GM19395 (cell line): Measurements from ENCODE around the gene MPND.

Experiments used
- ATAC-seq: cut with Tn5 transposase; IDR thresholded peaks from one replicate; pipeline ENCODE4 v1.9.1; 2021; ENCODE audit warnings: mild to moderate bottlenecking, moderate library complexity; ENCODE audit not compliant: unreplicated experiment

The MPND gene

DNA sequence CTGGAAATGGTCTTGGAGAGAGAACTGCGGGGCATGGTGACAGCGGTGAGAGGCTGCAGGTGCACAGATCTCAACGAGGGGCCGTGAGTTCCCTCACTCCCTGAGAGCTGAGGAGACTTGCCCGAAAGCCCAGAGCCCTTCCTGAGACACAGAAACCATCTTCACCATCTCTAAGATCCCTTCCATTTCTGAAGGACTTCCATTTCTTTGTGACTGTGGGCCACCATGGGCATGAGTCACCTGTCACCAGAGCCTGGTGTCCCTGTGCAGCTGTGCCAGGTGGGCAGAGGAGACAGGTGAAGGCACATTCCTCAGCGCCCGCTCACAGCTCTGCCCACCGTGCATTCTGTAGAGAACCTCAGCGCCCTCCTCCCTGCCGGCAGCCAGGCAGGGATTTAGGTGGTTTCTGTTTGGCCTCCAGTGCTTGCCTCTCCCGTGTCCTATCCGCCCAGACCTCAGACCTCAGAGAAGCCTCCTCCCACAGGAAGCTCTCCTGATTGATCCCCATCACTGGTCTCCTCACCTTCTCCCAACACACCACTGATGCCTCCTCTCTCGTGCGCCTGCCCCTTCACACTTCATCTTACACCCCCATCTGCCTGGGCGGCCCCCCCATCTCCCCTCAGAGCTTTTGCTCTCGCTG is 32.8 kb downstream of the MPND start:
- no peak for ATAC-seq

GRCh38 chr19:4376671-4376990 is 33.3 kb downstream of the MPND start:
- no peak for ATAC-seq

GRCh38 chr19:4376991-4377781 is 33.8 kb downstream of the MPND start:
- ATAC-seq, result no peak

DNA sequence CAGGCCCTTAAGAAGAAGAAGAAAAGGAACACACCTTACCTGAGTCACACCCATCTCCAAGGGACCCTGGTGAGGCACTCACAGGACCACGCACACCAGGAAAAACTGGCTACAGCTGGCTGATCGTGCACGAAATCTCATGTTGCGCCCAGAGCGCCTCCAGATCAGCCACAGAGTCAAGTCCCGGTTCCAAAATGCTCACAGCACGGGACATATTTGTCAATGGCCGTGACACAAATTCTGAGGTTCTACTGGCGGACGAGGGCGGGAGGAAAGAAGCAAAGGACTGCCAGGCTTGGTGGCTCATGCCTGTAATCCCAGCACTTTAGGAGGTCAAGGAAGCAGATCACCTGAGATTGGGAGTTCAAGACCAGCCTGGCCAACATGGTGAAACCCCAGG is 35.5 kb downstream of the MPND start:
- ATAC-seq, result no peak

DNA sequence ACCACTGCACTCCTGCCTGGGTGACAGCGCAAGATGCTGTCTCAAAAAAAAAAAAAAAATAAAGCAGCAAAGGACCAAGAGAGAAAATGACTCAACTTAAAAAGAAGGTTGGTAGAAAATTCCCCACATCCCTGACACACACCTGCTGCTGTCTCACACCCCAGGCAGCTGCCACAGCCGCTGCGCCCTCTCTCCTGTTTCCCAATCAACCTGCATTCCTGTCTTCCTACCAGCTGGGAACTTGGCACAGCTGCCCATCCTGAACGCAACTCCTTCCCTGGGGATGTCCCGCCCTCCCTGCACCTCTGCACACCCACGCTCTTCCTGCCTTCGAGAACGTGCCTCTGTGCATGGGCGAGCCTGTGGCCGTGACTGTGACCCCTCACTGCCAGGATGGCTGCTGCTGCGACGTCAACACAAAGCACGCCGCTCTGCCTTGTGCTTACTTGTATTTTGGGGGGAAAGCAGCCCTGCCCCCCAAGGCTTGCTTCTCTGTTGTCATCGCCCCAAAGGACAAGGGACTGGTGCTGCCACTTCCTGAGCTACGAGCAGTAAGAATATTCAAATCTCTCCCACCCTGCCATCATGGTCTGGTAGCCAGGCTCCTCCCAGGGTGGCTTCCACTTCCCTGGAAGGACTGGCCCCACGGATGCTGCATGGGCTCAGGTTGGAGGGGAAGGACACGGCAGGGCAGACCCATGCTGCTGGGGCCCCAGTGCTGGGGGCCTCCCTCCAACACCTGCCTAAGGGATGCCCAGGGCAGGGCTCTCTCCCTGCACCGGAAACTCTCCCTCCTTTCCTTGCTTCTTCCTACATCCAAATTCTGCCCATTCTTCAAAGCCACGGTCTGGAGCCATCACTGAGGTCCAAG is 36.3 kb downstream of the MPND start:
- ATAC-seq, result no peak

DNA sequence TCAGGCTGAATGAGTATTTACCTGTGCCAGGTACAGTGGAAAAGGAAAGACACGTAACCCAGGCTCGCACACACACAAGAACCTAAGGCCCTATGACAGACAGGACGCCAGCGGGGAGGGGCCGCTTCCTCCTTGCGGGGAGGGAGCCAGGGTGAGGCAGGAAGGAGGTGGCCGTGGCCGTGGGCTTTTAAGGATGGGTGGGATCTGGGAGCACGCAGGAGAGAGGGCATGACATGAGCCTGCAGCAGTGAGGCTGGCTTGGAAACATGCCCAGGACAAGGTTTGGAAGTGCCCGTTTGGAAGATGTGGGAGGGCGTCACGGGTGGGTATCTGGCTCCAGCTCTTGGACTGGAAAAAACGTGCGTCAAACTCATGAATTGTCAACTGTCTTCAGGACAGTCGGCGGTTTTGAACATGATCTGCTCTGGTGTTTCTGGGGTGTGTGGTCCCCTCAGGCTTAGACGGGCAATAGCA is 36.9 kb downstream of the MPND start:
- no peak for ATAC-seq

- no peak for ATAC-seq
Measured at GRCh38 chr19:4385291-4386040, 42.1 kb downstream of the MPND start.

DNA sequence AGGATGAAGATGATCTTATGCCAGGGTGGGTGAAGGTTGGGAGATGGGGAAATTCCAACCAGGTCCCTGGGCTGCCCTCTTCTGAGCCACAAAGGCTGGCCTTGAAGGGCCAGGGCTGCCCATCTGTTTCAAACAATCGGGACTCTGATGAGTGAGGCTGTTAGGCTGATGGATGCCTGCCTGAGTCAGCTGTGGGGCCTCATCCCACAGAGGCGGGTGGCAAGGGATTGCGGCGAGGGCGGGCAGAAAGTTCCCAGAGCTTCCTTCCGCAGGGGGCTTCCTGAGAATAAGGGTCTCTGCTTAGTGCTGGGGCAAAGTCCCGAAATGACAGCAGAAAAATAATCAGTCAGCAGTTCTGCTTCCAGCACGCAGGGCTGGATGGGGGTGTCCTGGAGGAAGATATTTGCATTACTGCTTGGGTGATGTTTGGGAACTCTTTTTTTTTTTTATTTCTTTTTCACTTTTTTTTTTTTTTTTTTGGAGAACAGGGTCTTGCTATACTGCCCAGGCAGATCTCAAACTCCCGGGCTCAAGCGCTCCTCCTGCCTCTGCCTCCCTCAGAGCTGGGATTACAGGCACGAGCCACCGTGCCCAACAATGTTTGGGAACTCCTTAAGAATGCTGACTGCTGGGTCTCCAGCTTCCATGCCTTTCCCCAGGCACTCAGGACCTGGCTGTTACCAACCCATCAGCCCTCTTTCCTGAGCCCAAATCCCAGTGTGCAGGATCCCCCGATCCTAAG is 42.9 kb downstream of the MPND start:
- ATAC-seq, result no peak

- ATAC-seq, result no peak
Measured at GRCh38 chr19:4388337-4389063, 45.1 kb downstream of the MPND start.

GRCh38 chr19:4389064-4389375 is 45.7 kb downstream of the MPND start:
- ATAC-seq, result no peak

DNA sequence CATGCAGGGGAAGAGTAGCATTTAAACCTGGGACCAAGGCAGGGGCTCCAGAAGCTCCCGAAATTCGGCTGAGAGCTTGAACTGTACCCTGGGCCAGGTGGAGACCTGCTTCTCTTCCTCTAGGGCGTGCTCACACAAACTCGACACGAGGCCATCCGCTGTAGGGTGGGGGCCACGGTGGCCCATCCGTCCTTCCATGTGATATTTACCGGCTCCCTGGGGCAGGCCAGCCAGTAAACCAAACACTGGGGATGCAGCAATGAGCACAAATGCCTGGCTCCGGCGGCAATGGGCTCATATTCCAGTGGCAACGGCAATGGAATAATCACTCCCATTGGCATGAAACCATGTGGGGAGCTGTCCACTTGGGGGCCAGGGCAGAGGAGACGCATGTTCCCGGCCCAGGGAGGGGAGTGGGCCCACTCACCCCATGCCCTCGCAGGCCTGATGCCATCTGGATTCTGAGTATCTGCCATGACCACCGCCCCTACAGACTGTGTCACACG is 46.2 kb downstream of the MPND start:
- no peak for ATAC-seq

GRCh38 chr19:4390017-4390566 is 46.7 kb downstream of the MPND start:
- no peak for ATAC-seq

DNA sequence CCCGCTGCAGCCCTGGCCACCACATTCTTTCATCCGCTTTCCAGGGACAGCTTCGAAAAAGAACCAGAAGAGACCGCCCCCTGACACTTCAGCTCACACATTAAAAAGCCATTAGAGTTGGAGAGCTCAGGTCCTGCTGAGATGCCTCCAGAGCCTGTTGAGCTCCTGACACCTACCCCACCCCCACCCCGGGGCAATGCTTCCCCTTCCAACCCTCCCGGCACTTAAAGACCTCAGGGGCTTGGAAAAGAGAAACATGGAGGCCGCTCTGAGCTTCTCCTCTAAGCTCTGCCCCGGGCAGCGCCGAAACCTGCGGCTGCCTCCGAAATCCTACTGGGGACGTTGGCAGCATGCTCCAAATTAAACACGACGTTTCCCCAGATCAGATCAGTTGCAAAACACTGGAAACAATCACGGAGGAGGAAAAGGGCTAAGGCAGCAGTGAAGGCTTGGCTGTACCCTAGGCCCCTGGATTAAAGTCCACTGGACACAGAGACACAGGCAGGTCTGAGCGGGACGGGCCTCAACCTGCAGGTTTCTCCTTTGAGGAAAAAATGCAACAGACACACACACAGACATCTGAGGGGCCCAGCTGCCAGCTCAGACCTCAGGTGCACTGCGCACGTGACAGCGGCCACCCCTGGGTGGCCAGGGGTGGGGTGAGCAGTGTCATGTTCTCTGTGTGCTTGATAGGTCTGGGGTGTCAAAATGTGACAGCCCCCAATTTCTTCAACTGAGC is 47.4 kb downstream of the MPND start:
- no peak for ATAC-seq

DNA sequence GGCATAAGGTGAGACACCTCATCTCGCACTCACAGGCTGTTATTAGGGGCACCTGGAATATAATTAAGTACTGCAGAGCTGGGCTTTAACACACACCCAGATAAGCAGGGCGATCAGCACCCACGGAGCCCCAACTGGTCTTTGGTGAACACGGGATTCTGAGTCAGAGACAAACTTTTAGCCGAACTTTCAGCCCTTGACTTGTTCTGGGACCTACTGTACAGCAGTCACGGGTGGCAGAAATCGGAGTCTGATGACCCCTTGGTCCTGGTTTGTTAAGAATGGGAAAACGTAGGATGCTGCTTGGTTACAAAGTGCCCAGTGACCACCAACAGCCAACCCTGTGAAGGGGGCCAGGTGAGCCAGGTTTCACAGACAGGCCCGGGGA is 47.9 kb downstream of the MPND start:
- no peak for ATAC-seq

- ATAC-seq, result no peak
Measured at GRCh38 chr19:4391701-4392483, 48.5 kb downstream of the MPND start.

DNA sequence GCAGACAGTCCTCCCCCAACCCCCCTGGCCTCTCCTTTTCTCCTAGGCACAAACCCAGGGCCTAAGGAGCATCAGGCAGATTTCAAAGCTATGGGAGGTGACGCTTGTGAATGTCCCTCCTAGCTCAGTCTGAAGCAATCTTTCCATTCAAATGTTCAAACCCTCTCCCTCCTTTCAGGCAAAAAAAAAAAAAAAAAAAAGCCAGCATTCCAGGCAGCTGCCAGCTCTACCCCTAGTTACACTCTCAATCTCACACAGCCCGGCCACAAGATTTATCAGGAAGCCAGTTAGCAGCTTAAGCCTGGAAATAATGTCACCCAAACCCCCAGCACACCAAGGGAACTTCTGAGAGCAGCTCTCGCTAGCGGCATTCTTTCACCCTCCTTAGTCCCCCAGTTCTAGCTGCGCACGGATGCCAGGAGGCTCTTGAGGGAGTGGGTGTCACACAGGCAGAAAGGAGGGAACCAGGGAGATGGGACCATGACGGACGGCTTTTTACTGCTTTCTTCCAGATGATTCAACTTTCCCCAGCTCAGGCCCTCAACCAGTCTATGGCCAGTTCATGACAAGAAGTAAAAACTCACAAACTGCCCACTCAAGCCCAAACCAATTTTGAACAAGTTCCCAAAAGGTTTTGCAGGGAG is 50.7 kb downstream of the MPND start:
- no peak for ATAC-seq
